ENCODE measurements around the gene IL1RL1. TPM values are rescaled to one million over a fixed set of nuclear protein-coding genes. Genes with fewer than 3 reads are reported as not detected.

Gene IL1RL1
- total RNA-seq, 2 experiments from 2014 or later = not detected

- CTCF ChIA-PET (ENCODE audit: unreplicated experiment) = no interaction called here
- no peak overlapping the region for H2AFZ ChIP-seq (ENCODE audit: low read length)
- no peaks in the 10 kb centered on the region for H3K79me2 ChIP-seq (ENCODE audit: insufficient read depth, low read depth, low read length)
These were observed 19.9 kb upstream of the IL1RL1 start for GRCh38 chr2:102291319-102292075.

GRCh38 chr2:102294802-102295489, 16.4 kb upstream of the IL1RL1 start:
- H3K4me1 ChIP-seq (ENCODE audit: insufficient read depth, low read length, poor library complexity, severe bottlenecking) = no peaks in the 10 kb centered on the region
- POLR2A ChIA-PET = no interaction called here
- no peak overlapping the region for H3K4me3 ChIP-seq (ENCODE audit: low read depth, low read length, poor library complexity, severe bottlenecking)
- no peaks in the 10 kb centered on the region for H3K9me2 ChIP-seq (ENCODE audit: insufficient read depth, low read length)
- TF ChIP-seq CTCF (conservative IDR thresholded peaks at IDR 0.05; ENCODE audit: low read length) = no peak
- TF ChIP-seq EZH2phosphoT487 (IDR thresholded peaks at IDR 0.05; ENCODE audit: borderline replicate concordance, low read depth, low read length) = no peak
- H3K79me2 ChIP-seq (ENCODE audit: insufficient read depth, low read depth, low read length) = no peaks in the 10 kb centered on the region
- no peaks in the 10 kb centered on the region for H3K36me3 ChIP-seq (ENCODE audit: insufficient read depth, low read length)
- DNase-seq (ENCODE audit: low spot score) = no peak
- intact Hi-C loops (cut with micrococcal nuclease; ENCODE audit: unreplicated experiment) = no loop called here
- H3K9me3 ChIP-seq (ENCODE audit: low read length) = no peaks in the 10 kb centered on the region
- H3K4me2 ChIP-seq (ENCODE audit: low read length) = no peak overlapping the region
- no peaks in the 10 kb centered on the region for H4K20me1 ChIP-seq (ENCODE audit: insufficient read depth, low read length)
- CTCF ChIA-PET (ENCODE audit: unreplicated experiment) = no interaction called here
- BruUV-seq (replicated peaks) = no TSS peak
- no peak overlapping the region for H2AFZ ChIP-seq (ENCODE audit: low read length)
- H3K27ac ChIP-seq (ENCODE audit: low read depth, low read length, poor library complexity, severe bottlenecking) = no peak overlapping the region

More at GRCh38 chr2:102291319-102292075, 19.9 kb upstream of the IL1RL1 start:
- Histone ChIP-seq H3K36me3 (ENCODE audit: insufficient read depth, low read length) (no peaks in the 10 kb centered on the region), H3K4me1 (ENCODE audit: insufficient read depth, low read length, poor library complexity, severe bottlenecking) (no peaks in the 10 kb centered on the region), H3K9me2 (ENCODE audit: insufficient read depth, low read length) (no peaks in the 10 kb centered on the region), H3K27ac (ENCODE audit: low read depth, low read length, poor library complexity, severe bottlenecking) (no peak overlapping the region), H3K4me3 (ENCODE audit: low read depth, low read length, poor library complexity, severe bottlenecking) (no peak overlapping the region), H3K4me2 (ENCODE audit: low read length) (no peak overlapping the region), H3K9me3 (ENCODE audit: low read length) (no peaks in the 10 kb centered on the region), H4K20me1 (ENCODE audit: insufficient read depth, low read length) (no peaks in the 10 kb centered on the region)
- TF ChIP-seq EZH2phosphoT487 (IDR thresholded peaks at IDR 0.05; ENCODE audit: borderline replicate concordance, low read depth, low read length) = no peak
- DNase-seq (ENCODE audit: low spot score) = no peak
- BruUV-seq (replicated peaks) = no TSS peak
- POLR2A ChIA-PET = no interaction called here
- intact Hi-C loops (cut with micrococcal nuclease; ENCODE audit: unreplicated experiment) = no loop called here

- no peak overlapping the region for H3K4me3 ChIP-seq (ENCODE audit: low read depth, low read length, poor library complexity, severe bottlenecking)
- CTCF ChIA-PET (ENCODE audit: unreplicated experiment) = no interaction called here
- intact Hi-C loops (cut with micrococcal nuclease; ENCODE audit: unreplicated experiment) = no loop called here
- no peaks in the 10 kb centered on the region for H3K9me3 ChIP-seq (ENCODE audit: low read length)
- no peak for DNase-seq (ENCODE audit: low spot score)
- H3K36me3 ChIP-seq (ENCODE audit: insufficient read depth, low read length) = no peaks in the 10 kb centered on the region
- no peaks in the 10 kb centered on the region for H3K9me2 ChIP-seq (ENCODE audit: insufficient read depth, low read length)
- H3K79me2 ChIP-seq (ENCODE audit: insufficient read depth, low read depth, low read length) = no peaks in the 10 kb centered on the region
- TF ChIP-seq EZH2phosphoT487 (IDR thresholded peaks at IDR 0.05; ENCODE audit: borderline replicate concordance, low read depth, low read length) (no peak), CTCF (conservative IDR thresholded peaks at IDR 0.05; ENCODE audit: low read length) (no peak)
- no peak overlapping the region for H2AFZ ChIP-seq (ENCODE audit: low read length)
- POLR2A ChIA-PET = interaction anchor here (0.6 kb wide), 1 partner anchor 54 kb away, joined by 3 read pairs; no protein-coding TSS in a partner anchor
- no peak overlapping the region for H3K4me2 ChIP-seq (ENCODE audit: low read length)
- H3K4me1 ChIP-seq (ENCODE audit: insufficient read depth, low read length, poor library complexity, severe bottlenecking) = no peaks in the 10 kb centered on the region
- H3K27ac ChIP-seq (ENCODE audit: low read depth, low read length, poor library complexity, severe bottlenecking) = no peak overlapping the region
- BruUV-seq (replicated peaks) = no TSS peak
- no peaks in the 10 kb centered on the region for H4K20me1 ChIP-seq (ENCODE audit: insufficient read depth, low read length)
These were observed 15.8 kb upstream of the IL1RL1 start for GRCh38 chr2:102295566-102295965.
